Measurements from ENCODE around the gene EVA1C. TPM values are rescaled to one million over a fixed set of nuclear protein-coding genes. Genes with fewer than 3 reads are reported as not detected.

Gene EVA1C
- total and polyA plus RNA-seq, 10 of the 15 experiments (the other 5 are each of a cell fraction or from before 2014, with no cell fraction given): 0.13 to 0.56 (median 0.34) TPM; not detected in 7

DNA sequence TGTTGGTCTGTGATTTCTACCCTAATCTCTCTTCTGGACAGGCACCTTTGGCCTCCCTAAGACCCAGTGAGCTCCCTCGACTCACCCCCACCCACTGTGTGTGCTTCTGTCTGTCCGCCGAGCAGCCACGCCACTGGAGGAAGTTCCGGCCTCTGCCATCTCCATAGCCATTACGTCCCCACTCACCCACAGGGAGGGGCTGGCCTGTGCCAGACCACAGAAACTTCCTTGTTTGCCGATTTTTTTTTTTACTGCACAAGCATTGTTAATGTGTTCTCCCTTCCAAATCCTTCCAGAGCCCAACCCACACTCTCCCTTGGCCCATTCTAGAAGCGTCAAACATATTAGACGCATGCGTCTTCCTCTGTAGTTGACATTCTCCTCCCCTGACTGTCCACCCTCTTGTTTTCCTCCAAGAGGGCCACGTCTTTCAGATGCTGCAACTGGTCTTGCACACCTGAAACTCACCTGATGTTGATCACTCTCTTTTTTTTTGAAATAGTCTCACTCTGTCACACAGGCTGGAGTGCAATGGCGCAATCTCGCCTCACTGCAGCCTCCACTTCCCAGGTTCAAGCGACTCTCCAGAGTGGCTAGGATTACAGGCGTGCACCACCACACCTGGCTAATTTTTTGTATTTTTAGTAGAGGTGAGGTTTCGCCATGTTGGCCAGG is 72.3 kb downstream of the EVA1C start (continued):
- TF ChIP-seq MYC (IDR thresholded peaks at IDR 0.05; ENCODE audit: insufficient read depth, insufficient read length, insufficient replicate concordance, low read length, severe bottlenecking) (no peak), HCFC1 (IDR thresholded peaks at IDR 0.05; ENCODE audit: low read length) (no peak), SP1 (IDR thresholded peaks at IDR 0.05; ENCODE audit: low read depth, low read length) (no peak)
- TF ChIP-seq, protein P1, sequence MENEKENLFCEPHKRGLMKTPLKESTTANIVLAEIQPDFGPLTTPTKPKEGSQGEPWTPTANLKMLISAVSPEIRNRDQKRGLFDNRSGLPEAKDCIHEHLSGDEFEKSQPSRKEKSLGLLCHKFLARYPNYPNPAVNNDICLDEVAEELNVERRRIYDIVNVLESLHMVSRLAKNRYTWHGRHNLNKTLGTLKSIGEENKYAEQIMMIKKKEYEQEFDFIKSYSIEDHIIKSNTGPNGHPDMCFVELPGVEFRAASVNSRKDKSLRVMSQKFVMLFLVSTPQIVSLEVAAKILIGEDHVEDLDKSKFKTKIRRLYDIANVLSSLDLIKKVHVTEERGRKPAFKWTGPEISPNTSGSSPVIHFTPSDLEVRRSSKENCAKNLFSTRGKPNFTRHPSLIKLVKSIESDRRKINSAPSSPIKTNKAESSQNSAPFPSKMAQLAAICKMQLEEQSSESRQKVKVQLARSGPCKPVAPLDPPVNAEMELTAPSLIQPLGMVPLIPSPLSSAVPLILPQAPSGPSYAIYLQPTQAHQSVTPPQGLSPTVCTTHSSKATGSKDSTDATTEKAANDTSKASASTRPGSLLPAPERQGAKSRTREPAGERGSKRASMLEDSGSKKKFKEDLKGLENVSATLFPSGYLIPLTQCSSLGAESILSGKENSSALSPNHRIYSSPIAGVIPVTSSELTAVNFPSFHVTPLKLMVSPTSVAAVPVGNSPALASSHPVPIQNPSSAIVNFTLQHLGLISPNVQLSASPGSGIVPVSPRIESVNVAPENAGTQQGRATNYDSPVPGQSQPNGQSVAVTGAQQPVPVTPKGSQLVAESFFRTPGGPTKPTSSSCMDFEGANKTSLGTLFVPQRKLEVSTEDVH (IDR thresholded peaks at IDR 0.05; ENCODE audit: low read depth, partially characterized antibody): no peak
- TF ChIP-seq, protein P2, sequence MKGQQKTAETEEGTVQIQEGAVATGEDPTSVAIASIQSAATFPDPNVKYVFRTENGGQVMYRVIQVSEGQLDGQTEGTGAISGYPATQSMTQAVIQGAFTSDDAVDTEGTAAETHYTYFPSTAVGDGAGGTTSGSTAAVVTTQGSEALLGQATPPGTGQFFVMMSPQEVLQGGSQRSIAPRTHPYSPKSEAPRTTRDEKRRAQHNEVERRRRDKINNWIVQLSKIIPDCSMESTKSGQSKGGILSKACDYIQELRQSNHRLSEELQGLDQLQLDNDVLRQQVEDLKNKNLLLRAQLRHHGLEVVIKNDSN (IDR thresholded peaks at IDR 0.05; ENCODE audit: borderline replicate concordance, extremely low read length, insufficient read depth, low read depth, low read length): no peak
- TF ChIP-seq, protein P3, sequence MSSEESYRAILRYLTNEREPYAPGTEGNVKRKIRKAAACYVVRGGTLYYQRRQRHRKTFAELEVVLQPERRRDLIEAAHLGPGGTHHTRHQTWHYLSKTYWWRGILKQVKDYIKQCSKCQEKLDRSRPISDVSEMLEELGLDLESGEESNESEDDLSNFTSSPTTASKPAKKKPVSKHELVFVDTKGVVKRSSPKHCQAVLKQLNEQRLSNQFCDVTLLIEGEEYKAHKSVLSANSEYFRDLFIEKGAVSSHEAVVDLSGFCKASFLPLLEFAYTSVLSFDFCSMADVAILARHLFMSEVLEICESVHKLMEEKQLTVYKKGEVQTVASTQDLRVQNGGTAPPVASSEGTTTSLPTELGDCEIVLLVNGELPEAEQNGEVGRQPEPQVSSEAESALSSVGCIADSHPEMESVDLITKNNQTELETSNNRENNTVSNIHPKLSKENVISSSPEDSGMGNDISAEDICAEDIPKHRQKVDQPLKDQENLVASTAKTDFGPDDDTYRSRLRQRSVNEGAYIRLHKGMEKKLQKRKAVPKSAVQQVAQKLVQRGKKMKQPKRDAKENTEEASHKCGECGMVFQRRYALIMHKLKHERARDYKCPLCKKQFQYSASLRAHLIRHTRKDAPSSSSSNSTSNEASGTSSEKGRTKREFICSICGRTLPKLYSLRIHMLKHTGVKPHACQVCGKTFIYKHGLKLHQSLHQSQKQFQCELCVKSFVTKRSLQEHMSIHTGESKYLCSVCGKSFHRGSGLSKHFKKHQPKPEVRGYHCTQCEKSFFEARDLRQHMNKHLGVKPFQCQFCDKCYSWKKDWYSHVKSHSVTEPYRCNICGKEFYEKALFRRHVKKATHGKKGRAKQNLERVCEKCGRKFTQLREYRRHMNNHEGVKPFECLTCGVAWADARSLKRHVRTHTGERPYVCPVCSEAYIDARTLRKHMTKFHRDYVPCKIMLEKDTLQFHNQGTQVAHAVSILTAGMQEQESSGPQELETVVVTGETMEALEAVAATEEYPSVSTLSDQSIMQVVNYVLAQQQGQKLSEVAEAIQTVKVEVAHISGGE (CRISPR knock-in tag; IDR thresholded peaks at IDR 0.05): no peak
